HepG2 (cell line): ENCODE measurements around the gene WLS. TPM values are rescaled to one million over a fixed set of nuclear protein-coding genes. Genes with fewer than 3 reads are reported as not detected.

Experiments
- ATAC-seq: fragments of 200-7000 bp; cut with Tn5 transposase; 3 replicates; pipeline ENCODE4 v1.9.1; 2020; ENCODE audit warnings: mild to moderate bottlenecking, moderate library complexity
- BruUV-seq: library from RNA; stranded (reverse); fragments of 400-500 nt; replicated peaks from 2 replicates; lab custom pipeline; 2021; lab: Mats Ljungman, UMichigan
- CTCF ChIA-PET: fragments of 300-600 bp; formaldehyde crosslinking; extraction: SDS; loops from one replicate; lab custom pipeline; 2021; ENCODE audit warnings: low total read pairs, inconsistent platforms, low intra/inter-chr PET ratio; lab: Yijun Ruan, JAX
- POLR2A ChIA-PET: fragments of 350-600 bp; sonication (Branson Sonifier 250); formaldehyde crosslinking; loops from one replicate; lab custom pipeline; 2020; ENCODE audit warnings: antibody characterized with exemption, inconsistent platforms; lab: Yijun Ruan, JAX
- DNase-seq: peaks from one replicate; pipeline ENCODE4 v3.0.0-alpha.2; 2015; ENCODE audit warnings: low spot score
- FAIRE-seq: peaks from 3 replicates; lab custom pipeline; 2011; peaks lifted over from hg19 to GRCh38; lab: Jason Lieb, UNC
- H2AFZ ChIP-seq: one replicate; pipeline ENCODE4 v1.6.1; 2011; ENCODE audit warnings: low read length, inconsistent platforms
- H3K27ac ChIP-seq: fragments of 300-600 bp; 3 replicates; pipeline ENCODE4 v1.8.0; 2011; ENCODE audit warnings: mixed run types, mild to moderate bottlenecking, mixed read lengths, low read length, inconsistent platforms; ENCODE audit not compliant: insufficient read depth; ENCODE audit errors: extremely low read length
- H3K27me3 ChIP-seq, 2 experiments: fragments of 200-600 bp in 1 of 2; 2 replicates in 1 of 2; 3 replicates in 1 of 2; pipeline versions ENCODE4 v1.6.0 to v1.8.0; 2011; ENCODE audit warnings: low read length in 2 of 2, mild to moderate bottlenecking in 2 of 2, moderate library complexity in 2 of 2, inconsistent platforms in 1 of 2; ENCODE audit not compliant: insufficient read depth in 2 of 2, control insufficient read depth in 1 of 2
- H3K36me3 ChIP-seq, 2 experiments: fragments of 200-600 bp in 1 of 2; replicated peaks in 1 of 2; 2 replicates in 1 of 2; 3 replicates in 1 of 2; pipeline versions ENCODE4 v1.5.1 to v1.8.0; 2011; ENCODE audit warnings: low read length in 2 of 2, inconsistent platforms in 1 of 2; ENCODE audit not compliant: insufficient read depth in 2 of 2, control insufficient read depth in 1 of 2
- H3K4me1 ChIP-seq: 2 replicates; pipeline ENCODE4 v1.5.1; 2012; ENCODE audit warnings: low read length, inconsistent platforms; ENCODE audit not compliant: insufficient read depth
- H3K4me2 ChIP-seq: 2 replicates; pipeline ENCODE4 v1.6.0; 2011; ENCODE audit warnings: low read depth, low read length, inconsistent platforms
- H3K4me3 ChIP-seq, 3 experiments: fragments of 200-600 bp in 1 of 3; sonication (generic), shearing (Covaris generic) in 1 of 3; replicated peaks in 1 of 3; 2 replicates each; pipeline ENCODE4 v1.5.1; 2011 to 2016; ENCODE audit warnings: low read length in 3 of 3, inconsistent platforms in 2 of 3, low read depth in 2 of 3, mild to moderate bottlenecking in 2 of 3, control low read depth in 1 of 3, mixed read lengths in 1 of 3; ENCODE audit not compliant: insufficient read depth in 1 of 3
- H3K79me2 ChIP-seq: one replicate; pipeline ENCODE4 v1.6.1; 2011; ENCODE audit warnings: low read length, inconsistent platforms; ENCODE audit not compliant: insufficient read depth
- H3K9ac ChIP-seq: 2 replicates; pipeline ENCODE4 v1.6.0; 2011; ENCODE audit warnings: mild to moderate bottlenecking, low read depth, low read length, inconsistent platforms; ENCODE audit not compliant: insufficient read depth
- H3K9me3 ChIP-seq: 2 replicates; pipeline ENCODE4 v1.5.1; 2012; ENCODE audit warnings: mild to moderate bottlenecking, low read length
- H4K20me1 ChIP-seq: 2 replicates; pipeline ENCODE4 v1.6.0; 2011; ENCODE audit warnings: inconsistent platforms, mild to moderate bottlenecking, low read length, moderate library complexity; ENCODE audit not compliant: insufficient read depth
- CAMTA2 ChIP-seq: sonication (generic); formaldehyde crosslinking; IDR thresholded peaks from 2 replicates; pipeline ENCODE4 v1.4.0; 2020; ENCODE audit warnings: mild to moderate bottlenecking, missing genetic modification reagents, borderline replicate concordance
- CHD4 ChIP-seq: fragments of 200-600 bp; sonication (generic); IDR thresholded peaks from 2 replicates; pipeline ENCODE4 v1.7.0; 2017; ENCODE audit warnings: mild to moderate bottlenecking, low read length, borderline replicate concordance
- RBM39 ChIP-seq: fragments of 200-400 bp; formaldehyde crosslinking; IDR thresholded peaks from one replicate; pipeline ENCODE4 v1.6.1; 2018; ENCODE audit warnings: antibody characterized with exemption, mild to moderate bottlenecking, low read depth, low read length; ENCODE audit not compliant: poor library complexity, severe bottlenecking
- ZBTB14 ChIP-seq: sonication (generic); formaldehyde crosslinking; IDR thresholded peaks from 2 replicates; pipeline ENCODE4 v1.4.0; 2020; ENCODE audit warnings: missing genetic modification reagents
- ZNF326 ChIP-seq: sonication (generic); formaldehyde crosslinking; IDR thresholded peaks from 2 replicates; pipeline ENCODE4 v1.4.0; 2020; ENCODE audit warnings: missing genetic modification reagents, borderline replicate concordance
- ZNF441 ChIP-seq: sonication (generic); formaldehyde crosslinking; IDR thresholded peaks from 2 replicates; pipeline ENCODE4 v1.7.0; 2021; ENCODE audit warnings: missing genetic modification reagents, borderline replicate concordance
- ZNF839 ChIP-seq: sonication (generic); formaldehyde crosslinking; IDR thresholded peaks from 2 replicates; pipeline ENCODE4 v1.4.0; 2020; ENCODE audit warnings: missing genetic modification reagents, mild to moderate bottlenecking, borderline replicate concordance
- in situ Hi-C: cut with HindIII; loops from 2 replicates; pipeline ENCODE4 v1.10.0; 2017; ENCODE audit warnings: low pct_unique_long_range_greater_than_20kb; ENCODE audit not compliant: extremely low pct_ligation_motif_present
- intact Hi-C: fragments of 100-400 bp; cut with micrococcal nuclease; formaldehyde crosslinking; loops from one replicate; pipeline ENCODE4 v1.10.0; 2022; ENCODE audit not compliant: unreplicated experiment
- polyA plus RNA-seq, 8 experiments: library from polyadenylated mRNA; depleted of rRNA in 3 of 8; stranded (reverse) in 7 of 8; unstranded in 1 of 8; fragments of >200 nt; fragmentation: Illumina TruSeq in 4 of 8; extraction: Trizol in 4 of 8; gene quantifications; 2 replicates each; pipeline versions ENCODE4 v1.2.1 to v1.2.3, GENCODE V29; 2011 to 2016; ENCODE audit warnings: low read depth in 4 of 8, missing spikeins in 1 of 8, mixed read lengths in 1 of 8; ENCODE audit not compliant: insufficient read depth in 1 of 8
- total RNA-seq, 5 experiments: library from RNA; depleted of rRNA; stranded (reverse); fragments of >200 nt; fragmentation: Illumina TruSeq; extraction: Trizol; gene quantifications; 2 replicates each; pipeline ENCODE4 v1.2.3, GENCODE V29; 2016; ENCODE audit warnings: low read depth in 1 of 5
- TF ChIP-seq, protein P1 (sequence below), 2 experiments: IDR thresholded peaks; 2 replicates each; pipeline ENCODE4 v1.6.1; 2011 to 2012; ENCODE audit warnings: low read length in 2 of 2, borderline replicate concordance in 1 of 2, low read depth in 1 of 2, mild to moderate bottlenecking in 1 of 2, moderate library complexity in 1 of 2

WLS gene
- total and polyA plus RNA-seq, 2 of the 13 experiments (the other 11 are each of a cell fraction or from before 2014, with no cell fraction given), result not detected

- TF ChIP-seq, protein P1, sequence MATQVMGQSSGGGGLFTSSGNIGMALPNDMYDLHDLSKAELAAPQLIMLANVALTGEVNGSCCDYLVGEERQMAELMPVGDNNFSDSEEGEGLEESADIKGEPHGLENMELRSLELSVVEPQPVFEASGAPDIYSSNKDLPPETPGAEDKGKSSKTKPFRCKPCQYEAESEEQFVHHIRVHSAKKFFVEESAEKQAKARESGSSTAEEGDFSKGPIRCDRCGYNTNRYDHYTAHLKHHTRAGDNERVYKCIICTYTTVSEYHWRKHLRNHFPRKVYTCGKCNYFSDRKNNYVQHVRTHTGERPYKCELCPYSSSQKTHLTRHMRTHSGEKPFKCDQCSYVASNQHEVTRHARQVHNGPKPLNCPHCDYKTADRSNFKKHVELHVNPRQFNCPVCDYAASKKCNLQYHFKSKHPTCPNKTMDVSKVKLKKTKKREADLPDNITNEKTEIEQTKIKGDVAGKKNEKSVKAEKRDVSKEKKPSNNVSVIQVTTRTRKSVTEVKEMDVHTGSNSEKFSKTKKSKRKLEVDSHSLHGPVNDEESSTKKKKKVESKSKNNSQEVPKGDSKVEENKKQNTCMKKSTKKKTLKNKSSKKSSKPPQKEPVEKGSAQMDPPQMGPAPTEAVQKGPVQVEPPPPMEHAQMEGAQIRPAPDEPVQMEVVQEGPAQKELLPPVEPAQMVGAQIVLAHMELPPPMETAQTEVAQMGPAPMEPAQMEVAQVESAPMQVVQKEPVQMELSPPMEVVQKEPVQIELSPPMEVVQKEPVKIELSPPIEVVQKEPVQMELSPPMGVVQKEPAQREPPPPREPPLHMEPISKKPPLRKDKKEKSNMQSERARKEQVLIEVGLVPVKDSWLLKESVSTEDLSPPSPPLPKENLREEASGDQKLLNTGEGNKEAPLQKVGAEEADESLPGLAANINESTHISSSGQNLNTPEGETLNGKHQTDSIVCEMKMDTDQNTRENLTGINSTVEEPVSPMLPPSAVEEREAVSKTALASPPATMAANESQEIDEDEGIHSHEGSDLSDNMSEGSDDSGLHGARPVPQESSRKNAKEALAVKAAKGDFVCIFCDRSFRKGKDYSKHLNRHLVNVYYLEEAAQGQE (IDR thresholded peaks at IDR 0.05; ENCODE audit: borderline replicate concordance in 1 of 2, low read depth in 1 of 2, low read length in 2 of 2), result no peak
- TF ChIP-seq CAMTA2 (CRISPR knock-in tag) (no peak), CHD4 (no peak), ZBTB14 (CRISPR knock-in tag) (no peak)
Observed at GRCh38 chr1:68181165-68181556, 51.2 kb downstream of the WLS start (continued).

DNA sequence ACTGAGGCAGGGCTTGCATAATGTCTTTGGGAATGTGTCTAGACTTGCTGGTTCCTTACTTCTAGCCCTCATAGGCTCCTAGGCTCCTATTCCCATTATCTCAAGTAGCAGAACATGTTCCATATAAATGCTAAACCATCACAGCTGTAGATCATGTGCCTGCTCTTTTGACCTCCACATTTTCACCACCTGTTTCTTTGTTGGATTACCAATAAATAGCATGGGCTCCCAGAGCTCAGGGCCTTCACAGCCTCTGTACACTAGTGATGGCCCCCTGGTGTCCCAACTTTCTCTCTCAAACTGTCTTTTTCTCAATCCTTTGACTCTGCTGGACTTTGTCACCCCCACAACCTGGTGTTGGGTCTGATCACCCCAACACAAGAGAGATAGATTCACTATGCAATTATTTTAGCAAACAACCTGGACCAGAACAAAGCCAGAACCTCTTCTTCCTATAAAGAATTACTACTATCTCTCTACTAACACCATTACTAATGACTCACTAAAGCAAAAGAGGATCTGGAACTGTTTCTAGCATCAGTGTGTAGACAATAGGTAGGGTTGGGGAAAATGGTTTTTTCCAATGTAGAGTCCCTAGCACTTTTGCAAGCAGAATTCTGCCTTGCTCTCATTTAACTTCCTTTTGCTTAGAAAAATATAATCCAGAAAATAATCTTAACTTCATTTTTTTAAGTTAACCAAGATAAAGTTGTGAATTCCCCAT, 51.7 kb downstream of the WLS start:
- in situ Hi-C loops (no loop called here), intact Hi-C loops (no loop called here)
- no peak for ATAC-seq
- POLR2A ChIA-PET, result no interaction called here
- Histone ChIP-seq H2AFZ (no peak overlapping the region), H3K4me1 (no peaks in the 10 kb centered on the region), H3K4me3 (no peak overlapping the region), H3K36me3 (no peaks in the 10 kb centered on the region), H3K9me3 (no peaks in the 10 kb centered on the region), H3K27me3 (no peaks in the 10 kb centered on the region), H3K4me2 (no peak overlapping the region), H4K20me1 (no peaks in the 10 kb centered on the region), H3K27ac (no peak overlapping the region), H3K9ac (no peak overlapping the region), H3K79me2 (no peaks in the 10 kb centered on the region)
- DNase-seq, result no peak
- FAIRE-seq, result no peak
- TF ChIP-seq ZNF326 (no peak), ZNF441 (CRISPR knock-in tag) (no peak), ZNF839 (CRISPR knock-in tag) (no peak), RBM39 (no peak)
- no TSS peak for BruUV-seq
- CTCF ChIA-PET, result no interaction called here
